C4-2B (cell line): ENCODE measurements around the gene FAM227B.

ENCODE experiments used
- ZFX ChIP-seq: fragments of 450-650 bp; IDR thresholded peaks from 2 replicates; pipeline ENCODE4 v1.6.1; 2017
- TF ChIP-seq, protein P1 (sequence below): fragments of 450-650 bp; conservative IDR thresholded peaks from 2 replicates; pipeline ENCODE4 v1.5.1; 2017; ENCODE audit warnings: mild to moderate bottlenecking

GRCh38 chr15:49427372-49427771 is 193.2 kb downstream of the FAM227B start:
- TF ChIP-seq, protein P1, sequence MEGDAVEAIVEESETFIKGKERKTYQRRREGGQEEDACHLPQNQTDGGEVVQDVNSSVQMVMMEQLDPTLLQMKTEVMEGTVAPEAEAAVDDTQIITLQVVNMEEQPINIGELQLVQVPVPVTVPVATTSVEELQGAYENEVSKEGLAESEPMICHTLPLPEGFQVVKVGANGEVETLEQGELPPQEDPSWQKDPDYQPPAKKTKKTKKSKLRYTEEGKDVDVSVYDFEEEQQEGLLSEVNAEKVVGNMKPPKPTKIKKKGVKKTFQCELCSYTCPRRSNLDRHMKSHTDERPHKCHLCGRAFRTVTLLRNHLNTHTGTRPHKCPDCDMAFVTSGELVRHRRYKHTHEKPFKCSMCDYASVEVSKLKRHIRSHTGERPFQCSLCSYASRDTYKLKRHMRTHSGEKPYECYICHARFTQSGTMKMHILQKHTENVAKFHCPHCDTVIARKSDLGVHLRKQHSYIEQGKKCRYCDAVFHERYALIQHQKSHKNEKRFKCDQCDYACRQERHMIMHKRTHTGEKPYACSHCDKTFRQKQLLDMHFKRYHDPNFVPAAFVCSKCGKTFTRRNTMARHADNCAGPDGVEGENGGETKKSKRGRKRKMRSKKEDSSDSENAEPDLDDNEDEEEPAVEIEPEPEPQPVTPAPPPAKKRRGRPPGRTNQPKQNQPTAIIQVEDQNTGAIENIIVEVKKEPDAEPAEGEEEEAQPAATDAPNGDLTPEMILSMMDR: no peak
- no peak for TF ChIP-seq ZFX
